Suppressor macrophage treated with lipopolysaccharide for 1 hour (primary cell): ENCODE data around the gene EXOC6.

Experiments
- DNase-seq, 3 donors: peaks; one replicate each; pipeline ENCODE4 v3.0.0-alpha.2; 2020 to 2022

The EXOC6 gene

GRCh38 chr10:92848441-92849233 is at the start of gene EXOC6:
TSS of gene EXOC6 (plus strand) at chr10:92848520. CDS start at chr10:92848534, 14 bp downstream.
- DNase-seq = peak; percentile 85 to 95 (median 93)

GRCh38 chr10:92799568-92799967 is 48.8 kb upstream of the EXOC6 start:
- DNase-seq = peak in 1 of 3 donors; percentile 23

- DNase-seq = no peak
Measured at GRCh38 chr10:92800134-92800733, 48.1 kb upstream of the EXOC6 start.

- DNase-seq = no peak
Measured at GRCh38 chr10:92801978-92802872, 46.1 kb upstream of the EXOC6 start.

GRCh38 chr10:92809840-92810239 is 38.5 kb upstream of the EXOC6 start:
- no peak for DNase-seq

- DNase-seq = no peak
Measured at GRCh38 chr10:92810934-92811532, 37.3 kb upstream of the EXOC6 start.

- DNase-seq = no peak
Measured at GRCh38 chr10:92811986-92812385, 36.3 kb upstream of the EXOC6 start.

- no peak for DNase-seq
Measured at GRCh38 chr10:92813979-92814378, 34.3 kb upstream of the EXOC6 start.

GRCh38 chr10:92814790-92815189 is 33.5 kb upstream of the EXOC6 start:
- no peak for DNase-seq

- no peak for DNase-seq
Measured at GRCh38 chr10:92816091-92816531, 32.2 kb upstream of the EXOC6 start.

- peak; percentile 75 to 94 (median 93) for DNase-seq
Measured at GRCh38 chr10:92822060-92822634, 26.2 kb upstream of the EXOC6 start.

GRCh38 chr10:92822964-92823363 is 25.4 kb upstream of the EXOC6 start:
- peak; percentile 29 to 50 (median 47) for DNase-seq

GRCh38 chr10:92826061-92826460 is 22.3 kb upstream of the EXOC6 start:
- no peak for DNase-seq

- DNase-seq = no peak
Measured at GRCh38 chr10:92826504-92826903, 21.8 kb upstream of the EXOC6 start.

GRCh38 chr10:92829042-92829785 is 19.1 kb upstream of the EXOC6 start:
- DNase-seq = peak in 1 of 3 donors; percentile 38

GRCh38 chr10:92829786-92830377 is 18.4 kb upstream of the EXOC6 start:
- DNase-seq = no peak

- peak; percentile 54 to 57 (median 55) for DNase-seq
Measured at GRCh38 chr10:92830478-92831389, 17.6 kb upstream of the EXOC6 start.

GRCh38 chr10:92832121-92832520 is 16.2 kb upstream of the EXOC6 start:
- no peak for DNase-seq

GRCh38 chr10:92832998-92833650 is 15.2 kb upstream of the EXOC6 start:
- DNase-seq = no peak

GRCh38 chr10:92834331-92834730 is 14.0 kb upstream of the EXOC6 start:
- DNase-seq = no peak
